HepG2 (cell line): ENCODE measurements around the gene APEX1. TPM values are rescaled to one million over a fixed set of nuclear protein-coding genes. Genes with fewer than 3 reads are reported as not detected.

Experiments
- ARID2 ChIP-seq: sonication (generic); formaldehyde crosslinking; IDR thresholded peaks from 2 replicates; pipeline ENCODE4 v1.8.1; 2022; ENCODE audit warnings: mild to moderate bottlenecking, missing genetic modification reagents, borderline replicate concordance
- ATF4 ChIP-seq, 2 experiments: fragments of 450-650 bp in 1 of 2; sonication (generic) in 1 of 2; formaldehyde crosslinking; IDR thresholded peaks; 2 replicates each; pipeline versions ENCODE4 v1.5.0 to v1.8.0; 2020 to 2022; ENCODE audit warnings: mild to moderate bottlenecking in 1 of 2, missing genetic modification reagents in 1 of 2
- ATF7-NPFF ChIP-seq: sonication (generic); formaldehyde crosslinking; IDR thresholded peaks from 2 replicates; pipeline ENCODE4 v1.8.1; 2023; ENCODE audit warnings: mild to moderate bottlenecking, low read depth, missing genetic modification reagents, moderate library complexity
- ATRX ChIP-seq: sonication (generic); formaldehyde crosslinking; IDR thresholded peaks from 2 replicates; pipeline ENCODE4 v1.4.0; 2020; ENCODE audit warnings: missing genetic modification reagents, borderline replicate concordance
- EEA1 ChIP-seq: sonication (generic); formaldehyde crosslinking; IDR thresholded peaks from 2 replicates; pipeline ENCODE4 v1.5.1; 2020; ENCODE audit warnings: mild to moderate bottlenecking, missing genetic modification reagents, borderline replicate concordance
- ETV6 ChIP-seq: sonication (generic); formaldehyde crosslinking; conservative IDR thresholded peaks from 2 replicates; pipeline ENCODE4 v1.4.0; 2020; ENCODE audit warnings: missing genetic modification reagents
- HNRNPL ChIP-seq: fragments of 200-400 bp; formaldehyde crosslinking; IDR thresholded peaks from 2 replicates; pipeline ENCODE4 v1.6.1; 2017; ENCODE audit warnings: mild to moderate bottlenecking, low read depth, low read length
- JUNB ChIP-seq: sonication (generic); formaldehyde crosslinking; IDR thresholded peaks from 2 replicates; pipeline ENCODE4 v1.8.0; 2022; ENCODE audit warnings: missing genetic modification reagents, mild to moderate bottlenecking, borderline replicate concordance
- KDM2A ChIP-seq: sonication (generic); formaldehyde crosslinking; IDR thresholded peaks from 2 replicates; pipeline ENCODE4 v1.4.0; 2020; ENCODE audit warnings: low read depth, missing genetic modification reagents, borderline replicate concordance
- KDM5A ChIP-seq: fragments of 200-600 bp; sonication (generic); IDR thresholded peaks from 2 replicates; pipeline ENCODE4 v1.7.0; 2018; ENCODE audit warnings: antibody characterized with exemption, mild to moderate bottlenecking, low read length, borderline replicate concordance
- KMT2A ChIP-seq: sonication (generic); formaldehyde crosslinking; IDR thresholded peaks from 2 replicates; pipeline ENCODE4 v1.4.0; 2020; ENCODE audit warnings: missing genetic modification reagents
- SAP130 ChIP-seq: IDR thresholded peaks from 2 replicates; pipeline ENCODE4 v1.6.1; 2016; ENCODE audit warnings: low read depth
- SIN3A ChIP-seq: IDR thresholded peaks from 2 replicates; pipeline ENCODE4 v1.6.1; 2011; ENCODE audit warnings: low read depth, mild to moderate bottlenecking, control low read depth, low read length, borderline replicate concordance
- SRF ChIP-seq: IDR thresholded peaks from 2 replicates; pipeline ENCODE4 v1.6.1; 2011; ENCODE audit warnings: mild to moderate bottlenecking, low read depth, low read length, moderate library complexity
- TBX2 ChIP-seq: sonication (generic); formaldehyde crosslinking; IDR thresholded peaks from 2 replicates; pipeline ENCODE4 v1.5.0; 2020; ENCODE audit warnings: missing genetic modification reagents, mild to moderate bottlenecking, borderline replicate concordance
- TOPORS ChIP-seq: sonication (generic); formaldehyde crosslinking; IDR thresholded peaks from 2 replicates; pipeline ENCODE4 v1.8.0; 2023; ENCODE audit warnings: mild to moderate bottlenecking, missing genetic modification reagents
- TP53 ChIP-seq: sonication (generic); formaldehyde crosslinking; conservative IDR thresholded peaks from 2 replicates; pipeline ENCODE4 v1.4.0; 2020; ENCODE audit warnings: missing genetic modification reagents
- ZNF224 ChIP-seq: sonication (generic); formaldehyde crosslinking; IDR thresholded peaks from 2 replicates; pipeline ENCODE4 v1.5.0; 2020; ENCODE audit warnings: mild to moderate bottlenecking, missing genetic modification reagents
- ZNF253 ChIP-seq: sonication (generic); formaldehyde crosslinking; IDR thresholded peaks from 2 replicates; pipeline ENCODE4 v1.8.0; 2022; ENCODE audit warnings: mild to moderate bottlenecking, missing genetic modification reagents, borderline replicate concordance
- ZNF512 ChIP-seq: sonication (generic); formaldehyde crosslinking; IDR thresholded peaks from 2 replicates; pipeline ENCODE4 v1.4.0; 2020; ENCODE audit warnings: mild to moderate bottlenecking, missing genetic modification reagents
- ZNF564 ChIP-seq: sonication (generic); formaldehyde crosslinking; IDR thresholded peaks from 2 replicates; pipeline ENCODE4 v1.8.1; 2023; ENCODE audit warnings: mild to moderate bottlenecking, missing genetic modification reagents
- ZNF616 ChIP-seq: sonication (generic); formaldehyde crosslinking; IDR thresholded peaks from 2 replicates; pipeline ENCODE4 v1.5.0; 2020; ENCODE audit warnings: low read depth, mild to moderate bottlenecking, missing genetic modification reagents
- ZNF772 ChIP-seq: sonication (generic); formaldehyde crosslinking; IDR thresholded peaks from 2 replicates; pipeline ENCODE4 v1.5.0; 2020; ENCODE audit warnings: mild to moderate bottlenecking, missing genetic modification reagents
- ZNF839 ChIP-seq: sonication (generic); formaldehyde crosslinking; IDR thresholded peaks from 2 replicates; pipeline ENCODE4 v1.4.0; 2020; ENCODE audit warnings: missing genetic modification reagents, mild to moderate bottlenecking, borderline replicate concordance
- ZNF879 ChIP-seq: sonication (generic); formaldehyde crosslinking; IDR thresholded peaks from 2 replicates; pipeline ENCODE4 v1.8.1; 2023; ENCODE audit warnings: missing genetic modification reagents
- polyA plus RNA-seq, 8 experiments: library from polyadenylated mRNA; depleted of rRNA in 3 of 8; stranded (reverse) in 7 of 8; unstranded in 1 of 8; fragments of >200 nt; fragmentation: Illumina TruSeq in 4 of 8; extraction: Trizol in 4 of 8; gene quantifications; 2 replicates each; pipeline versions ENCODE4 v1.2.1 to v1.2.3, GENCODE V29; 2011 to 2016; ENCODE audit warnings: low read depth in 4 of 8, missing spikeins in 1 of 8, mixed read lengths in 1 of 8; ENCODE audit not compliant: insufficient read depth in 1 of 8
- total RNA-seq, 5 experiments: library from RNA; depleted of rRNA; stranded (reverse); fragments of >200 nt; fragmentation: Illumina TruSeq; extraction: Trizol; gene quantifications; 2 replicates each; pipeline ENCODE4 v1.2.3, GENCODE V29; 2016; ENCODE audit warnings: low read depth in 1 of 5
- TF ChIP-seq, protein P1 (sequence below): sonication (generic); formaldehyde crosslinking; IDR thresholded peaks from 2 replicates; pipeline ENCODE4 v1.4.0; 2020; ENCODE audit warnings: low read depth, mild to moderate bottlenecking, missing genetic modification reagents

Gene APEX1
- total and polyA plus RNA-seq, 2 of the 13 experiments (the other 11 are each of a cell fraction or from before 2014, with no cell fraction given), result 171 to 405 TPM

GRCh38 chr14:20455355-20456300, 602 bp downstream of the APEX1 start (continued):
- TF ChIP-seq ATF4 (CRISPR knock-in tag; IDR thresholded peaks at IDR 0.05) (no peak), KMT2A (CRISPR knock-in tag) (no peak), KDM5A (peak; percentile 21), TBX2 (CRISPR knock-in tag) (peak; percentile 61; the same call in 1 of the 2 replicates), ZNF616 (CRISPR knock-in tag) (no peak), ZNF253 (CRISPR knock-in tag) (peak; percentile 82; the same call in 1 of the 2 replicates), ZNF224 (no peak), SIN3A (no peak), ZNF772 (CRISPR knock-in tag) (peak; percentile 61; the same call in 1 of the 2 replicates), ZNF564 (0 out of 2 replicates have a peak, but pooled peaks have one; percentile 60), SAP130 (CRISPR knock-in tag) (peak; percentile 66), KDM2A (CRISPR knock-in tag) (peak; percentile 50; the same call in 1 of the 2 replicates), TP53 (CRISPR knock-in tag) (no peak), ATF7-NPFF (CRISPR knock-in tag) (peak; percentile 21; the same call in 1 of the 2 replicates), ZNF512 (CRISPR knock-in tag) (no peak), ARID2 (CRISPR knock-in tag) (peak; percentile 2; the same call in 1 of the 2 replicates), EEA1 (CRISPR knock-in tag) (peak; percentile 57; the same call in 1 of the 2 replicates), ZNF839 (no peak), JUNB (CRISPR knock-in tag) (0 out of 2 replicates have a peak, but pooled peaks have one; percentile 25), SRF (no peak), ZNF879 (CRISPR knock-in tag) (no peak), HNRNPL (0 out of 2 replicates have a peak, but pooled peaks have one; percentile 19), ATRX (CRISPR knock-in tag) (no peak), TOPORS (CRISPR knock-in tag) (0 out of 2 replicates have a peak, but pooled peaks have one; percentile 27), ETV6 (CRISPR knock-in tag) (no peak)
- TF ChIP-seq, protein P1, sequence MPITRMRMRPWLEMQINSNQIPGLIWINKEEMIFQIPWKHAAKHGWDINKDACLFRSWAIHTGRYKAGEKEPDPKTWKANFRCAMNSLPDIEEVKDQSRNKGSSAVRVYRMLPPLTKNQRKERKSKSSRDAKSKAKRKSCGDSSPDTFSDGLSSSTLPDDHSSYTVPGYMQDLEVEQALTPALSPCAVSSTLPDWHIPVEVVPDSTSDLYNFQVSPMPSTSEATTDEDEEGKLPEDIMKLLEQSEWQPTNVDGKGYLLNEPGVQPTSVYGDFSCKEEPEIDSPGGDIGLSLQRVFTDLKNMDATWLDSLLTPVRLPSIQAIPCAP (CRISPR knock-in tag), result 0 out of 2 replicates have a peak, but pooled peaks have one; percentile 51
